Cardiac fibroblast (primary cell): ENCODE results near the gene CPE.
"Not testable (repeated sequence)": the region's sequence is repeated elsewhere in the genome, so short reads cannot be mapped to it uniquely, and the experiment has no call there.

ENCODE experiments used
- DNase-seq, 2 donors: peaks; one replicate each; pipeline versions ENCODE4 v3.0.0 to v3.0.0-alpha.2; 2010; ENCODE audit warnings: low read depth in 2 of 2
- H3K4me3 ChIP-seq, 2 donors: replicated peaks in 1 of 2; 1 replicate in 1 of 2; 2 replicates in 1 of 2; pipeline ENCODE4 v1.5.1; 2011; ENCODE audit warnings: low read depth in 2 of 2, low read length in 2 of 2, mild to moderate bottlenecking in 2 of 2, moderate library complexity in 1 of 2
- CTCF ChIP-seq: IDR thresholded peaks from one replicate; pipeline ENCODE4 v1.5.1; 2011; ENCODE audit warnings: low read depth, mild to moderate bottlenecking, low read length, inconsistent platforms

Gene CPE

GRCh38 chr4:165335163-165335703, 43.6 kb upstream of the CPE start:
- no peak overlapping the region for H3K4me3 ChIP-seq
- TF ChIP-seq CTCF, result no peak
- no peak for DNase-seq

- no peak overlapping the region for H3K4me3 ChIP-seq
- DNase-seq, result no peak
- TF ChIP-seq CTCF, result no peak
Measured at GRCh38 chr4:165336743-165337142, 42.1 kb upstream of the CPE start.

- H3K4me3 ChIP-seq, DNase-seq: not testable (repeated sequence)
Measured at GRCh38 chr4:165342340-165342739, 36.5 kb upstream of the CPE start.

- no peak for TF ChIP-seq CTCF
- no peak for DNase-seq
- H3K4me3 ChIP-seq, result no peak overlapping the region
Measured at GRCh38 chr4:165343353-165344191, 35.2 kb upstream of the CPE start.

GRCh38 chr4:165345666-165346417, 33.0 kb upstream of the CPE start:
- no peak overlapping the region for H3K4me3 ChIP-seq
- TF ChIP-seq CTCF, result peak; percentile 25
- DNase-seq, result peak in 1 of 2 donors; percentile 33

GRCh38 chr4:165347647-165348569, 30.9 kb upstream of the CPE start:
- H3K4me3 ChIP-seq, result no peak overlapping the region
- TF ChIP-seq CTCF, result no peak
- no peak for DNase-seq
